ENCODE measurements around the gene PAPOLA. TPM values are rescaled to one million over a fixed set of nuclear protein-coding genes. Genes with fewer than 3 reads are reported as not detected.

Gene PAPOLA
- total and polyA plus RNA-seq, 12 donors: 63.0 to 159 (median 110) TPM

DNA sequence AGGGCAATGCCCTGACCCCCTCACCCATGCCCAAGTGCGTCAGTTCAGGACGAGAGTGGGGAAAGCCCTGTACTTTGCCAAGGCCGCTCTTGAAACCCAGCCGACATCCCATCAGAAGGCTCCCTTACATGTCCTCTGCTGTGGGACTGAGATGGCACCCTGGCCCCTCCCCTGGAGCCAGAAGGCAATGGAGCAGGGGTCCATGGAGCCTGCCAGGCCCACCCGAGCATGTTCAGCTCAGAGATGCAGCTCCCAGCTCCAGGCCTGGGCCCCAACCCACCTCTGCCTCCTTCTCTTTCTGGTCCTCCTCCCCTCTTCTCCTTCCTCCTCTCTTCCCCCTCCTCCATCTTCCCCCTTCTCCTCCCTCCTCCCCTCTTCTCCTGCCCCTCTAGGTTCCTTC, 95.5 kb downstream of the PAPOLA start:
- Histone ChIP-seq H3K36me3 (no peaks in the 10 kb centered on the region), H3K4me3 (no peak overlapping the region), H3K9me3 (no peaks in the 10 kb centered on the region), H3K4me1 (peaks cover 3 to 6% (median 4%) of the 10 kb centered on the region in 9 donors), H3K27me3 (peaks cover 6 to 52% (median 22%) of the 10 kb centered on the region in 7 donors), H3K27ac (no peak overlapping the region)
- TF ChIP-seq, protein P1, sequence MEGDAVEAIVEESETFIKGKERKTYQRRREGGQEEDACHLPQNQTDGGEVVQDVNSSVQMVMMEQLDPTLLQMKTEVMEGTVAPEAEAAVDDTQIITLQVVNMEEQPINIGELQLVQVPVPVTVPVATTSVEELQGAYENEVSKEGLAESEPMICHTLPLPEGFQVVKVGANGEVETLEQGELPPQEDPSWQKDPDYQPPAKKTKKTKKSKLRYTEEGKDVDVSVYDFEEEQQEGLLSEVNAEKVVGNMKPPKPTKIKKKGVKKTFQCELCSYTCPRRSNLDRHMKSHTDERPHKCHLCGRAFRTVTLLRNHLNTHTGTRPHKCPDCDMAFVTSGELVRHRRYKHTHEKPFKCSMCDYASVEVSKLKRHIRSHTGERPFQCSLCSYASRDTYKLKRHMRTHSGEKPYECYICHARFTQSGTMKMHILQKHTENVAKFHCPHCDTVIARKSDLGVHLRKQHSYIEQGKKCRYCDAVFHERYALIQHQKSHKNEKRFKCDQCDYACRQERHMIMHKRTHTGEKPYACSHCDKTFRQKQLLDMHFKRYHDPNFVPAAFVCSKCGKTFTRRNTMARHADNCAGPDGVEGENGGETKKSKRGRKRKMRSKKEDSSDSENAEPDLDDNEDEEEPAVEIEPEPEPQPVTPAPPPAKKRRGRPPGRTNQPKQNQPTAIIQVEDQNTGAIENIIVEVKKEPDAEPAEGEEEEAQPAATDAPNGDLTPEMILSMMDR (IDR thresholded peaks at IDR 0.05): no peak
- ATAC-seq (no peak), DNase-seq (no peak)
- WGBS, 2 donors: 85 to 87% methylated on average over 5 of the region's 5 CpGs
- intact Hi-C loops (cut with DNase I): no loop called here

DNA sequence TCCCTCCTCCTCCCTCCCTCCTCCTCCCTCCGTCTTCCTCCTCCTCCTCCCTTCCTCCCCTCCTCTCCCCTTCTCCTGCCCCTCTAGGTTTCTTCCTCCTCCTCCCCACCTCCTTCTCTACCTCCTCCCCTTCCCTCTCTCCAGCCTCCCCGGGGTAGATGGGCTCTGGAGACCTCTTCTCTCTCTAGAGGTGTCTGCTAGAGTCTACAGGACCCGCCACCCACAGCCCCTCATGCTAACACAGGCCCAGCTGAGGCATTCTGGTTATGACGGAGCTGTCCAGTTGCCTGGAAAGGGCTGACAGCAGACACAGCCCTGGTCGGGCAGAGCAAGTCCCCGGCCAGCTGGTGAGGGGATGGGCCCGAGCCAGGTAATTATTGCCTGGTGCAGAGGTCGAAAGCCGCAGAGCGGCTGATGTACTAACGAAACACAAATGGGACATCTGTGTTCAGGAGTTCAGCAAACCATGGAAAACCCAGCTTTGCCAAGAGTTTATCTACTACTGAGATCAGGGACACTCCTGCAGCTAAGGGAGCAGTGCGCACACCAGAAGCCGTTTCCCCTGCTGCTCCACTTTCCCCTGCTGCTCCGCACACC, 96.2 kb downstream of the PAPOLA start:
- Histone ChIP-seq H3K4me1 (no peaks in the 10 kb centered on the region), H3K36me3 (no peaks in the 10 kb centered on the region), H3K9me3 (no peaks in the 10 kb centered on the region), H3K27ac (no peak overlapping the region), H3K4me3 (no peak overlapping the region), H3K27me3 (peaks cover 0 to 51% (median 18%) of the 10 kb centered on the region in 7 donors)
- TF ChIP-seq, protein P1 (IDR thresholded peaks at IDR 0.05): no peak
- no peak for ATAC-seq
- no peak for DNase-seq
- 57% methylated on average over 14 of the region's 14 CpGs for WGBS, 2 donors
- intact Hi-C loops (cut with DNase I): no loop called here

DNA sequence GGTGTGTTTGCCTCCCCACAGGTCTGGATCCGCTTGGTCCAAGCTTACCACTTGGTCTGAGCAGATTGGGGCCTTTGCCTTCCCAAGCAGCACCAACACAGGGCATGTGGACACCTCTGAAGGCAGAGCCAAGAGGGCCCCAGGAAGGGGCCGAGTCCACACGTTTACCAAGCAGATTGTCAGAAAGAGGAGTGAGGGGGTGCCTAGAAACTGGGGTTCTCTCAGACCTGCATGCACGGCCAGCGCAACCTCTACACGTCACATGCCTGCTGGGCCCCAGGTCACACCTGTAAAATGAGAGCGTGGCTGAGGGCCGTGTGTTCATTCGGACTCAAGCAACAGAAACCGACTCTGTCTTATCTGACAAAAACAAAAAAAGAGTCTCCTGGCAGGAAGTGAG, 96.9 kb downstream of the PAPOLA start:
- H3K4me3 ChIP-seq: no peak overlapping the region
- intact Hi-C loops (cut with DNase I): no loop called here
- no peak for DNase-seq
- TF ChIP-seq, protein P1 (IDR thresholded peaks at IDR 0.05): no peak
- H3K27ac ChIP-seq: no peak overlapping the region
- no peaks in the 10 kb centered on the region for H3K4me1 ChIP-seq
- WGBS, 2 donors: 80 to 81% methylated on average over 10 of the region's 10 CpGs
- H3K36me3 ChIP-seq: no peaks in the 10 kb centered on the region
- no peak for ATAC-seq
- H3K9me3 ChIP-seq: no peaks in the 10 kb centered on the region
- H3K27me3 ChIP-seq: peaks cover 0 to 49% (median 12%) of the 10 kb centered on the region in 7 donors

DNA sequence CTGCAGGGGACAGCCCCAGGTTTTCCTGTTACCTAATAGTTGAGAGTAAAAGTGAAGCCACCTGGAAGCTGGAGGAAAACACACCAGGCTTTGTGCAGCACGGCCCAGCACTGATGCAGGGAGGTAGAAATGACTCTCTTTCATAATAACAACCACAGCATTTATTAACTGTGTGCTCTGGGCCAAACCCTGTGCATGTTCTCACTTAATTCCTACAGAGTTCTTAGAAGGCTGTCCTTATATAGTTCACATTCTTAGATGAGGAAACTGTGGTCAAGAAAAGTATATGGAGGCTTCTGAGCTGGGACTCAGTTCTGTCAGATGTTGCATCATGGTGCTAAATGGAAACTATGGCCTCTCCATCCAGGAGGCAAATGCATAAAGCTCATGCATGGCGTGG, 100.0 kb downstream of the PAPOLA start:
- 85 to 92% methylated on average over 2 of the region's 2 CpGs for WGBS, 2 donors
- Histone ChIP-seq H3K9me3 (no peaks in the 10 kb centered on the region), H3K36me3 (no peaks in the 10 kb centered on the region), H3K27ac (no peak overlapping the region), H3K27me3 (peaks cover 0 to 66% (median 16%) of the 10 kb centered on the region in 7 donors), H3K4me1 (no peaks in the 10 kb centered on the region), H3K4me3 (no peak overlapping the region)
- intact Hi-C loops (cut with DNase I): no loop called here
- TF ChIP-seq, protein P1 (IDR thresholded peaks at IDR 0.05): no peak
- ATAC-seq (no peak), DNase-seq (no peak)
